Spleen (tissue), 11 donors: ENCODE measurements around the gene CLIC5. TPM values are rescaled to one million over a fixed set of nuclear protein-coding genes. Genes with fewer than 3 reads are reported as not detected.

Experiments used
- DNase-seq: peaks from one replicate; pipeline ENCODE4 v3.0.0-alpha.2; 2020
- H3K27ac ChIP-seq, 8 donors: fragments of 200-600 bp; sonication (generic) in 7 of 8; 1 replicate in 4 of 8; 2 replicates in 4 of 8; pipeline versions ENCODE4 v1.5.0 to v1.8.0; 2016 to 2021; ENCODE audit warnings: inconsistent platforms in 4 of 8, mild to moderate bottlenecking in 4 of 8, moderate library complexity in 1 of 8
- H3K27me3 ChIP-seq, 7 donors: fragments of 200-600 bp; sonication (generic) in 6 of 7; replicated peaks in 1 of 7; 1 replicate in 4 of 7; 2 replicates in 3 of 7; pipeline versions ENCODE4 v1.5.0 to v1.8.0; 2016 to 2021; ENCODE audit warnings: inconsistent platforms in 3 of 7, mild to moderate bottlenecking in 1 of 7
- H3K36me3 ChIP-seq, 6 donors: fragments of 200-600 bp; sonication (generic) in 5 of 6; 1 replicate in 4 of 6; 2 replicates in 2 of 6; pipeline versions ENCODE4 v1.5.0 to v1.8.0; 2016 to 2021; ENCODE audit warnings: inconsistent platforms in 2 of 6
- H3K4me1 ChIP-seq, 6 donors: fragments of 200-600 bp; sonication (generic) in 5 of 6; 1 replicate in 3 of 6; 2 replicates in 3 of 6; pipeline versions ENCODE4 v1.5.0 to v1.8.0; 2016 to 2021; ENCODE audit warnings: inconsistent platforms in 3 of 6
- H3K4me3 ChIP-seq, 8 donors: fragments of 200-600 bp; sonication (generic) in 7 of 8; 1 replicate in 4 of 8; 2 replicates in 4 of 8; pipeline versions ENCODE4 v1.5.0 to v1.8.0; 2016 to 2021; ENCODE audit warnings: inconsistent platforms in 4 of 8, mild to moderate bottlenecking in 4 of 8, moderate library complexity in 2 of 8
- H3K9me3 ChIP-seq, 8 donors: fragments of 200-600 bp; sonication (generic) in 7 of 8; 1 replicate in 4 of 8; 2 replicates in 4 of 8; pipeline versions ENCODE4 v1.5.0 to v1.8.0; 2016 to 2021; ENCODE audit warnings: inconsistent platforms in 4 of 8
- POLR2A ChIP-seq, 3 donors: fragments of 450-650 bp; IDR thresholded peaks; one replicate each; pipeline ENCODE4 v1.5.1; 2017; ENCODE audit warnings: antibody characterized with exemption in 3 of 3, mild to moderate bottlenecking in 1 of 3
- POLR2AphosphoS5 ChIP-seq, 3 donors: sonication (generic); formaldehyde crosslinking; IDR thresholded peaks; one replicate each; pipeline ENCODE4 v1.5.1; 2017; ENCODE audit warnings: antibody characterized with exemption in 3 of 3
- WGBS, 5 donors: extraction: QIAGEN DNeasy Blood & Tissue Kit in 3 of 5; methylation state at CpG; one replicate each; pipeline versions ENCODE4 v1.1.5 to v1.1.7; 2013 to 2018; 5-methylcytosine and 5-hydroxymethylcytosine counted together
- intact Hi-C: fragments of 100-400 bp; cut with DNase I; formaldehyde crosslinking; loops from one replicate; pipeline ENCODE4 v1.15.0; 2023; ENCODE audit warnings: low total_unique reads
- polyA plus RNA-seq, 3 donors: library from polyadenylated mRNA; stranded (reverse); fragments of 200-250 nt; gene quantifications; one replicate each; pipeline ENCODE4 v1.2.1, GENCODE V29; 2013
- total RNA-seq, 7 donors: library from RNA; depleted of rRNA in 3 of 7; stranded (reverse); fragments of >200 nt in 3 of 7; fragmentation: NEBNext Ultra II Directional in 4 of 7; extraction: Animal tissue kit (Norgen Biotek cat#: 25700) in 4 of 7; gene quantifications; one replicate each; pipeline versions ENCODE4 v1.1.0 to v1.2.1, GENCODE V29; 2016 to 2021
- TF ChIP-seq, protein P1 (sequence below), 11 experiments: fragments of 200-600 bp in 7 of 11; fragments of 450-650 bp in 4 of 11; sonication (generic) in 4 of 11; IDR thresholded peaks in 8 of 11; conservative IDR thresholded peaks in 3 of 11; 1 replicate in 7 of 11; 2 replicates in 4 of 11; pipeline versions ENCODE4 v1.4.0 to v1.8.0; 2016 to 2021; ENCODE audit warnings: antibody characterized with exemption in 11 of 11, inconsistent platforms in 4 of 11, mild to moderate bottlenecking in 1 of 11
- donor health status: healthy with polysubstance abuse.
- donor health status: DM: no; HTN: no; CAD: no; lungs with moderate emphysema.
- donor health status: DM: no; HTN: no; CAD: no.
- donor health status: Bipolar disorder and iron deficiency.
- donor health status: healthy.
- donor health status: DM: no; HTN: no; CAD: no.
- donor health status: DM: yes; HTN: yes; CAD: no.

Gene CLIC5
- total and polyA plus RNA-seq, 10 donors = 2.8 to 189 (median 71.2) TPM

DNA sequence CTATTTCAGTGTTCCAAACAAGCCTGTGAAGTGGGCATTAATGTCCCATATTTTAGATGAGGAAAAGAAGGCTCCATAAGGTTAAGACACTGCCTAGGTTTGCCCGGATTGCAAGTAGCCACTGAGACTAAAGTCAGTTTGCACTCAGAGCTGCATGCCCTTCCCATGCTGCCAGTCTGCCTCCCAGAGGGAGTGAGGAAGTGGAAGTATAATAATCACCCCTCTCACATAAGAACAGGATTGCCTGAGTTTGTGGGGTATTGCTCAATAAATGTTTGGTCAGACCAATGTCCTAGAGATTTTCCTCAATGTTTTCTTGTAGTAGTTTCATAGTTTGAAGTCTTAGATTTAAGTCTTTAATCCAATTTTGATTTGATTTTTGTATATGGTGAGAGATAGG lies 43.9 kb upstream of the CLIC5 start:
- Histone ChIP-seq H3K27me3 (no peaks in the 10 kb centered on the region), H3K4me3 (no peak overlapping the region), H3K36me3 (no peaks in the 10 kb centered on the region), H3K27ac (no peak overlapping the region), H3K9me3 (peaks cover 0 to 13% (median 3%) of the 10 kb centered on the region in 8 donors), H3K4me1 (peaks cover 0 to 5% (median 0%) of the 10 kb centered on the region in 6 donors)
- TF ChIP-seq POLR2AphosphoS5 (IDR thresholded peaks at IDR 0.05) (no peak), POLR2A (IDR thresholded peaks at IDR 0.05) (no peak)
- TF ChIP-seq, protein P1, sequence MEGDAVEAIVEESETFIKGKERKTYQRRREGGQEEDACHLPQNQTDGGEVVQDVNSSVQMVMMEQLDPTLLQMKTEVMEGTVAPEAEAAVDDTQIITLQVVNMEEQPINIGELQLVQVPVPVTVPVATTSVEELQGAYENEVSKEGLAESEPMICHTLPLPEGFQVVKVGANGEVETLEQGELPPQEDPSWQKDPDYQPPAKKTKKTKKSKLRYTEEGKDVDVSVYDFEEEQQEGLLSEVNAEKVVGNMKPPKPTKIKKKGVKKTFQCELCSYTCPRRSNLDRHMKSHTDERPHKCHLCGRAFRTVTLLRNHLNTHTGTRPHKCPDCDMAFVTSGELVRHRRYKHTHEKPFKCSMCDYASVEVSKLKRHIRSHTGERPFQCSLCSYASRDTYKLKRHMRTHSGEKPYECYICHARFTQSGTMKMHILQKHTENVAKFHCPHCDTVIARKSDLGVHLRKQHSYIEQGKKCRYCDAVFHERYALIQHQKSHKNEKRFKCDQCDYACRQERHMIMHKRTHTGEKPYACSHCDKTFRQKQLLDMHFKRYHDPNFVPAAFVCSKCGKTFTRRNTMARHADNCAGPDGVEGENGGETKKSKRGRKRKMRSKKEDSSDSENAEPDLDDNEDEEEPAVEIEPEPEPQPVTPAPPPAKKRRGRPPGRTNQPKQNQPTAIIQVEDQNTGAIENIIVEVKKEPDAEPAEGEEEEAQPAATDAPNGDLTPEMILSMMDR (IDR thresholded peaks at IDR 0.05 in 8 of 11, conservative IDR thresholded peaks at IDR 0.05 in 3 of 11) = no peak
- 82 to 96% (median 86%) methylated on average over 1 of the region's 1 CpG for WGBS, 5 donors
- no peak for DNase-seq
- intact Hi-C loops = no loop called here

GRCh38 chr6:46058951-46059350 lies 43.3 kb upstream of the CLIC5 start:
- peaks cover 0 to 12% (median 3%) of the 10 kb centered on the region in 8 donors for H3K9me3 ChIP-seq
- no peak overlapping the region for H3K4me3 ChIP-seq
- H3K27me3 ChIP-seq = no peaks in the 10 kb centered on the region
- H3K4me1 ChIP-seq = peaks cover 0 to 5% (median 0%) of the 10 kb centered on the region in 6 donors
- no peaks in the 10 kb centered on the region for H3K36me3 ChIP-seq
- DNase-seq = no peak
- H3K27ac ChIP-seq = no peak overlapping the region
- intact Hi-C loops = no loop called here
- TF ChIP-seq POLR2AphosphoS5 (IDR thresholded peaks at IDR 0.05) (no peak), POLR2A (IDR thresholded peaks at IDR 0.05) (no peak)
- TF ChIP-seq, protein P1 (IDR thresholded peaks at IDR 0.05 in 8 of 11, conservative IDR thresholded peaks at IDR 0.05 in 3 of 11) = no peak
- WGBS, 5 donors = 92 to 100% (median 97%) methylated on average over 1 of the region's 1 CpG

DNA sequence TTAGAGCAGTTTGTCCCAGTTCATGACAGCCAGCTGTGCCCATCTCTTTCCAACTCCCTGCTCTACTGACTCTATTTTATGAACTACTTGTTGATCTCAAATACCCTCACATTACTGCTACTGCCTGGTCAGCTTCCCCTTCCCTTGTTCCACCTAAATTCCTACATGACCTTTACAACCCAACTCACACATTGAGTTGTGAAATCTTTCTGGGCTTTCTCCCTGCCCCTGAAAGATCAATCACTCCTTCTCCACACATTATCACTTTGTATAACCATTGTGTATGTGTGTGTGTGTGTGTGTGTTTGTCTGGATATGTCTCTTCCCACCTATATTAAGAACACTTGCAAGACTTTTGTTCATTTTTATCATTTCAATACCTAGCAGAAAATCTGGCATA lies 42.1 kb upstream of the CLIC5 start:
- no peak for DNase-seq
- Histone ChIP-seq H3K27me3 (no peaks in the 10 kb centered on the region), H3K27ac (no peak overlapping the region), H3K9me3 (peaks cover 0 to 6% (median 0%) of the 10 kb centered on the region in 8 donors), H3K4me3 (no peak overlapping the region), H3K36me3 (no peaks in the 10 kb centered on the region), H3K4me1 (peaks cover 0 to 5% (median 2%) of the 10 kb centered on the region in 6 donors)
- TF ChIP-seq POLR2A (IDR thresholded peaks at IDR 0.05) = no peak
- TF ChIP-seq, protein P1 (IDR thresholded peaks at IDR 0.05 in 8 of 11, conservative IDR thresholded peaks at IDR 0.05 in 3 of 11) = no peak
- no peak for TF ChIP-seq POLR2AphosphoS5 (IDR thresholded peaks at IDR 0.05)
- intact Hi-C loops = no loop called here

GRCh38 chr6:46056906-46057529 lies 41.4 kb upstream of the CLIC5 start:
- TF ChIP-seq POLR2A (IDR thresholded peaks at IDR 0.05) = no peak
- TF ChIP-seq, protein P1 (IDR thresholded peaks at IDR 0.05 in 8 of 11, conservative IDR thresholded peaks at IDR 0.05 in 3 of 11) = no peak
- TF ChIP-seq POLR2AphosphoS5 (IDR thresholded peaks at IDR 0.05) = no peak
- H3K4me3 ChIP-seq = no peak overlapping the region
- DNase-seq = no peak
- peaks cover 0 to 6% (median 0%) of the 10 kb centered on the region in 8 donors for H3K9me3 ChIP-seq
- no peaks in the 10 kb centered on the region for H3K27me3 ChIP-seq
- no peaks in the 10 kb centered on the region for H3K36me3 ChIP-seq
- WGBS, 5 donors = 83 to 95% (median 85%) methylated on average over 4 of the region's 4 CpGs
- H3K27ac ChIP-seq = no peak overlapping the region
- intact Hi-C loops = no loop called here
- peaks cover 0 to 5% (median 1%) of the 10 kb centered on the region in 6 donors for H3K4me1 ChIP-seq
